ENCODE results near the gene ZNF211. TPM values are rescaled to one million over a fixed set of nuclear protein-coding genes. Genes with fewer than 3 reads are reported as not detected.
A peak's percentile ranks its signal among the peaks of the same experiment; 100 is the strongest.

The ZNF211 gene
- polyA plus RNA-seq, 3 donors: 29.8 to 52.6 (median 38.6) TPM

GRCh38 chr19:57648331-57649003 lies 15.5 kb downstream of the ZNF211 start:
- DNase-seq: no peak

GRCh38 chr19:57651654-57651996 lies 18.7 kb downstream of the ZNF211 start:
- DNase-seq: no peak

GRCh38 chr19:57653689-57654088 lies 20.7 kb downstream of the ZNF211 start:
- no peak for DNase-seq

DNA sequence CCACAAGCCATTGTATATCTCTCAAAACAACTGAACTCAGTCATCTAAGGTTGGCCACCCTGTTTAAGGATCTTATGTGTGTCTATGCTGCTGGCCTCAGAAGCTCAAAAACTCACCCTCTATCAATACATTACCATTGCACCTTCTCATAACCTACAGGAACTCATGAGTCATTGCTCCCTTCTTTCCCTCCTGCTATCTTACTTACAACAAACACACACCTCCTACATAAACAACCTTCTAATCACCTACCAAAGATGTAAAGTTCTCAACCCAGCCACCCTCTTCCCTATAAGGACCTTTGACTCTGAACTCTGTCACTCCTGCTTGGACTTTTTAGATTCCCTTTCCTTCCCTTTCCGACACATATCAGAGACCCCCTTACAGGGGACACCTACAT lies 22.5 kb downstream of the ZNF211 start:
- no peak for DNase-seq

- DNase-seq: no peak
Measured at GRCh38 chr19:57656346-57656745, 23.4 kb downstream of the ZNF211 start.

DNA sequence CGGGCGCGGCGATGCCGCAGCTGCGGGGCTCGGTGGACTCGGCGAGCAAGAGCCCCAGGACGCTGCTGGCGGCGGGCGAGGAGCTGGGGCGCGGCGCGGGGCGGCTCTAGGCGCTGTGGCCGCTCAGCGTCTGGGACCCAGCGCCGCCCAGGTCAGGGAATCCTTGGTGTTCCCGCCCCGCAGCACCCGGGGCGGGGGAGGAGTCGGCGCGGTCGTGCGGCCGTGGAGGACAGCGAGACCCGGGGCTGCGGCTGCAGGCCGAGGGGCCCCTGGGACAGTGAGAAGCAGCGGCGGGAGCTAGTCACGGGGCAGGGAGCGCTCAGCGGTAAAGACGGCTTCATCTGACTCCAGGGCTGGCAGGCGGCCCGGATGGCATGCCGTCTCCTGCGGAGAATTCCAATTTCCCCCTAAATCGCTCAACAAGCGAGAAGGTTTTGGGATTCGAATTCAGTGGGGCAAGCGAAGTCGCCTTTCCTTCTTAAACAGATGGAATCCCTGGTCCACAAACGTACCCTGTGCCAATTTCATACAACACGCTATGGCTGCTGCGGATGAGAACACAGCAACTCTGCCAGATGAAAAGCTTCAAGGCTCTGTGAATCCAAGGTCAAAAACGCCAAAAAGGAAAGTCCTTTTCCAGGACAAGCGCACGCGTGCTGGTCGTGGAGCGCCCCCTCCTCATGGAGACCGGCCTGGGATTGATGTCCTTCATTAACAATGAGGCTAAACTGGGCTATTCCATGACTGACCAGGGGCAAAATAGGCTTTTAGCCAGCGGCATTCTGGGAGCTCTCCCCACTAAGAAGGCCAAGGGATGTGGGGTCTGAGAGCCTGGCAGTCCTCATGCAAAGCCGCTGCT lies 31.5 kb downstream of the ZNF211 start:
- peak; percentile 73 for DNase-seq

GRCh38 chr19:57665261-57665806 lies 32.4 kb downstream of the ZNF211 start:
- no peak for DNase-seq

GRCh38 chr19:57667228-57667627 lies 34.3 kb downstream of the ZNF211 start:
- DNase-seq: no peak

DNA sequence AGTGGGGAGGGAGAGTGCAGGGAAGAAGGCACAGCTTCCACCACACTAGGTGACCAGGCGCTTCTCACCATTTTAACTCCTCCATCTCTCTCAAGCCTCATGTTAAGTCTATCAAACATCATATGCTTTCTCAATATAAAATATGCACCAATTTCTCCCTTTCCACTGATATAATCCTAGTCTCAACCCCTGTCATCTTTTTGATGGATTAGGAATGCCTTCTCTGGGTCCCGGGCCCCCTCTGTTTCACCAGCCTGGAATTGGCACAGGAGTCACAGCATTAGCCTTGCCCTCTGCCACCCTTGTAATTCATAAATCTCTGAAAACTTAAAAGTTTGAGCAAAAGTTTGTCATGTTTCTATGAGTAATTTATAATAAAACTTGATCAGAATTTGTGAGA lies 35.7 kb downstream of the ZNF211 start, which contains the start of gene ZSCAN4:
Gene ZSCAN4, plus strand, starts transcription at position 301 of the 400 bp plus-strand sequence. CDS start 7,211 bp downstream, outside the sequence.
- no peak for DNase-seq

GRCh38 chr19:57671124-57671895 lies 38.3 kb downstream of the ZNF211 start:
- DNase-seq: no peak

GRCh38 chr19:57672466-57672865 lies 39.5 kb downstream of the ZNF211 start:
- no peak for DNase-seq

- no peak for DNase-seq
Measured at GRCh38 chr19:57675881-57676280, 42.9 kb downstream of the ZNF211 start.

- DNase-seq: no peak
Measured at GRCh38 chr19:57682226-57682766, 49.3 kb downstream of the ZNF211 start.

GRCh38 chr19:57686727-57687126 lies 53.8 kb downstream of the ZNF211 start:
- DNase-seq: no peak

DNA sequence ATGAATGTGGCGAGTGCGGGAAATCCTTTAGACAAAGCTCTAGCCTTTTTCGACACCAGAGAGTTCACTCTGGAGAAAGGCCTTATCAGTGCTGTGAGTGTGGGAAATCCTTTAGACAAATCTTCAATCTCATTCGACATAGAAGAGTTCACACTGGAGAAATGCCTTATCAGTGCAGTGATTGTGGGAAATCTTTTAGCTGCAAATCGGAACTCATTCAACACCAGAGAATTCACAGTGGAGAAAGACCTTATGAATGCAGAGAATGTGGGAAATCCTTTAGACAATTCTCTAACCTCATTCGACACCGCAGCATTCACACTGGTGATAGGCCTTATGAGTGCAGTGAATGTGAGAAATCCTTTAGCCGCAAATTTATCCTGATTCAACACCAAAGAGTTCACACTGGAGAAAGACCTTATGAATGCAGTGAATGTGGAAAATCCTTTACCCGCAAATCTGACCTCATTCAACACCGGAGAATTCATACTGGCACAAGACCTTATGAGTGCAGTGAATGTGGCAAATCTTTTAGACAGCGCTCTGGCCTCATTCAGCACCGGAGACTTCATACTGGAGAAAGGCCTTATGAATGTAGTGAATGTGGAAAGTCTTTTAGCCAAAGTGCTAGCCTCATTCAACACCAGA lies 54.5 kb downstream of the ZNF211 start:
- DNase-seq: no peak

GRCh38 chr19:57688011-57688763 lies 55.2 kb downstream of the ZNF211 start:
- no peak for DNase-seq

DNA sequence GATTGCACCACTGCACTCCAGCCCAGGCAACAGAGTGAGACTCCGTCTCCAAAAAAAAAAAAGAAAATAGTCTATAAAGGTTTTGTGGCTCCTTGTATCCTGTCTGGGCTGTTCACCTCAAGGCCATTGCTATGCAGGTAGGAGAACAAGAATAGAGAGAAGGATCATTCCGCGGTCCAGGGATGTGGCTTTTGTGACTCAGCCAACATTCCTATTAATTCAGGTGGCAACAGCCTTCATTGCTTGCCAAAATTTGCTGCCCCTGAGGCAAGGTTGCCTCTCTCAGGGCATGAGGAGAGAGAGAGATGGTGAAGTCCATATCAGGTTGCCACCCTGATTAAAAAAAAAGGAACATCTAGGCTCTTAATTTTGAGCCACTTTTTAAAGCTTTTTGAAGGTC lies 56.8 kb downstream of the ZNF211 start:
- DNase-seq: no peak
